SHP77 (cell line): ENCODE measurements around the gene GALNT16.
A peak's percentile ranks its signal among the peaks of the same experiment; 100 is the strongest.
"Not testable (repeated sequence)": the region's sequence is repeated elsewhere in the genome, so short reads cannot be mapped to it uniquely, and the experiment has no call there.

Source experiments
- DNase-seq, 2 experiments: peaks; one replicate each; lab custom pipeline; 2025; lab: John Stamatoyannopoulos, UW

Gene GALNT16

GRCh38 chr14:69285661-69286255 is 25.8 kb downstream of the GALNT16 start:
- no peak for DNase-seq

GRCh38 chr14:69287098-69288010 is 27.4 kb downstream of the GALNT16 start:
- no peak for DNase-seq

GRCh38 chr14:69288011-69288771 is 28.2 kb downstream of the GALNT16 start:
- DNase-seq, result peak in 1 of 2 experiments; percentile 14

- no peak for DNase-seq
These were observed 29.2 kb downstream of the GALNT16 start for GRCh38 chr14:69288956-69289705.

- DNase-seq, result no peak
These were observed 30.0 kb downstream of the GALNT16 start for GRCh38 chr14:69289811-69290520.

GRCh38 chr14:69290881-69291280 is 30.9 kb downstream of the GALNT16 start:
- not testable (repeated sequence) for DNase-seq

GRCh38 chr14:69291396-69291795 is 31.4 kb downstream of the GALNT16 start:
- DNase-seq, result no peak

GRCh38 chr14:69291891-69292561 is 32.1 kb downstream of the GALNT16 start:
- DNase-seq, result no peak

GRCh38 chr14:69298131-69299071 is 38.4 kb downstream of the GALNT16 start:
- DNase-seq, result no peak

GRCh38 chr14:69299286-69300035 is 39.5 kb downstream of the GALNT16 start:
- DNase-seq, result no peak

- no peak for DNase-seq
These were observed 40.8 kb downstream of the GALNT16 start for GRCh38 chr14:69300601-69301221.

GRCh38 chr14:69303086-69303485 is 43.1 kb downstream of the GALNT16 start:
- no peak for DNase-seq

- DNase-seq, result no peak
These were observed 52.6 kb downstream of the GALNT16 start for GRCh38 chr14:69312608-69313007.

GRCh38 chr14:69313176-69313575 is 53.2 kb downstream of the GALNT16 start:
- no peak for DNase-seq

- no peak for DNase-seq
These were observed 54.4 kb downstream of the GALNT16 start for GRCh38 chr14:69314327-69314726.

- no peak for DNase-seq
These were observed 55.3 kb downstream of the GALNT16 start for GRCh38 chr14:69315301-69315700.

- no peak for DNase-seq
These were observed 56.6 kb downstream of the GALNT16 start for GRCh38 chr14:69316449-69317101.
